ENCODE data around the gene ARHGAP26. TPM values are rescaled to one million over a fixed set of nuclear protein-coding genes. Genes with fewer than 3 reads are reported as not detected.

The ARHGAP26 gene
- total RNA-seq, 1 donor from 2014 or later = 20.1 TPM

DNA sequence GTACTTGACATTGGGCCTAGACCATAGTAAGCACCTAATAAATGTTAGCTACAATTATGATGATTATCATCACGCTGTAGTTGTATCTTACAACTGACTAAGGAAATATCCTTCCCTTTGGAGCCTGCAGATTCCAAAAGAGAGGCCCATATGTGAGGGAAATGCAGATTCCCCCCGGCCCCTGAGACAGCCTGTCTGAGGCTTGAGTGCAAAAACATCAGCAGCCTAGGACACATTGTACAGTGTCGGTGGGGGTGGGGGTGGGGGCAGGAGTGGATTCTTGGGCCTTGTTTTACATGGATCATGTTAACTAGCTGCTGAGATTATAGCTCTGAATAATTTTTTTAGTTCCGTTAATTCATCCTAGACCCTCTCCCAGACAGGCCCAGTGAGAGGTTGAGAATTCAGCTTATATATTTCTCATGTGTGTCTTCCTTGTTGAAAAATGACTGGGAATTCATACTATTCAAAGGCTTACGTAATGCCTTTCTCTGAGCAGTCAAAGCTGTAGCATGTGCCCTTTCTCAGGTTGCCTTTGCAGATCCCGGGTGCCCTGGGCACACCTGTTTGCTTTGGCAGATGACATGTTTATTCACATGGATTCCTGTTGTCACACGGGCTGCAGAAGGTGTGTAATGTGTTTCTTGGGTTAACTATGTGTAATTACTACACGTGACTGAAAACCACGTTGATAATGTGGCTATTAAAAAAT, 370.5 kb downstream of the ARHGAP26 start:
- TF ChIP-seq, protein P1, sequence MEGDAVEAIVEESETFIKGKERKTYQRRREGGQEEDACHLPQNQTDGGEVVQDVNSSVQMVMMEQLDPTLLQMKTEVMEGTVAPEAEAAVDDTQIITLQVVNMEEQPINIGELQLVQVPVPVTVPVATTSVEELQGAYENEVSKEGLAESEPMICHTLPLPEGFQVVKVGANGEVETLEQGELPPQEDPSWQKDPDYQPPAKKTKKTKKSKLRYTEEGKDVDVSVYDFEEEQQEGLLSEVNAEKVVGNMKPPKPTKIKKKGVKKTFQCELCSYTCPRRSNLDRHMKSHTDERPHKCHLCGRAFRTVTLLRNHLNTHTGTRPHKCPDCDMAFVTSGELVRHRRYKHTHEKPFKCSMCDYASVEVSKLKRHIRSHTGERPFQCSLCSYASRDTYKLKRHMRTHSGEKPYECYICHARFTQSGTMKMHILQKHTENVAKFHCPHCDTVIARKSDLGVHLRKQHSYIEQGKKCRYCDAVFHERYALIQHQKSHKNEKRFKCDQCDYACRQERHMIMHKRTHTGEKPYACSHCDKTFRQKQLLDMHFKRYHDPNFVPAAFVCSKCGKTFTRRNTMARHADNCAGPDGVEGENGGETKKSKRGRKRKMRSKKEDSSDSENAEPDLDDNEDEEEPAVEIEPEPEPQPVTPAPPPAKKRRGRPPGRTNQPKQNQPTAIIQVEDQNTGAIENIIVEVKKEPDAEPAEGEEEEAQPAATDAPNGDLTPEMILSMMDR (IDR thresholded peaks at IDR 0.05; ENCODE audit: partially characterized antibody, unreplicated experiment) = no peak
- DNase-seq = no peak
- no peaks in the 10 kb centered on the region for H3K27me3 Mint-ChIP-seq (ENCODE audit: unreplicated experiment)
- H3K4me1 Mint-ChIP-seq (ENCODE audit: low read depth, unreplicated experiment) = peaks cover 8% of the 10 kb centered on the region
- no peaks in the 10 kb centered on the region for H3K9me3 Mint-ChIP-seq (ENCODE audit: unreplicated experiment)
- no peak overlapping the region for H3K4me3 Mint-ChIP-seq (ENCODE audit: unreplicated experiment)
- no peaks in the 10 kb centered on the region for H3K36me3 Mint-ChIP-seq (ENCODE audit: unreplicated experiment)
- no peak overlapping the region for H3K27ac Mint-ChIP-seq (ENCODE audit: unreplicated experiment)

DNA sequence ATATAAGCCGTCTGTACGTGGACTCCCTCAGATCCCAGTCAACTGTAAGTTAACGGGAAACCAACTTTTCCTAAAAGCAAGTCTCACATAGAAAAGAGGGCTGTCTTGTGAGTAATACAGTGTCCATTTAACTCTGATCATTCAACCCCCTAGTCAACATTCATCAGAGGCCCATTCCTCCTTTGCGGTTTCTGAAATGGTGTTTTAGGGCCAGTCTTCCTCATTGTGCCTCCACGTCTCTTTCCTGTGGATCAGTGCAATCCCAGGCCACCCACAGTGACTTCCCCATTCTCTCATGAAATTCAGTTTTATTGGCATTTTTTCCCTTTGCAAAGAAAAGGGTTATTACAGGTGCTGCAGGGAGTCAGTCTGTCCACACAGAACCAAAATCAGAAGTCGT, 371.5 kb downstream of the ARHGAP26 start:
- Mint-ChIP-seq H3K4me3 (ENCODE audit: unreplicated experiment) (no peak overlapping the region), H3K4me1 (ENCODE audit: low read depth, unreplicated experiment) (peaks cover 3% of the 10 kb centered on the region), H3K27ac (ENCODE audit: unreplicated experiment) (no peak overlapping the region), H3K27me3 (ENCODE audit: unreplicated experiment) (no peaks in the 10 kb centered on the region), H3K36me3 (ENCODE audit: unreplicated experiment) (no peaks in the 10 kb centered on the region), H3K9me3 (ENCODE audit: unreplicated experiment) (no peaks in the 10 kb centered on the region)
- TF ChIP-seq, protein P1 (IDR thresholded peaks at IDR 0.05; ENCODE audit: partially characterized antibody, unreplicated experiment) = no peak
- no peak for DNase-seq

DNA sequence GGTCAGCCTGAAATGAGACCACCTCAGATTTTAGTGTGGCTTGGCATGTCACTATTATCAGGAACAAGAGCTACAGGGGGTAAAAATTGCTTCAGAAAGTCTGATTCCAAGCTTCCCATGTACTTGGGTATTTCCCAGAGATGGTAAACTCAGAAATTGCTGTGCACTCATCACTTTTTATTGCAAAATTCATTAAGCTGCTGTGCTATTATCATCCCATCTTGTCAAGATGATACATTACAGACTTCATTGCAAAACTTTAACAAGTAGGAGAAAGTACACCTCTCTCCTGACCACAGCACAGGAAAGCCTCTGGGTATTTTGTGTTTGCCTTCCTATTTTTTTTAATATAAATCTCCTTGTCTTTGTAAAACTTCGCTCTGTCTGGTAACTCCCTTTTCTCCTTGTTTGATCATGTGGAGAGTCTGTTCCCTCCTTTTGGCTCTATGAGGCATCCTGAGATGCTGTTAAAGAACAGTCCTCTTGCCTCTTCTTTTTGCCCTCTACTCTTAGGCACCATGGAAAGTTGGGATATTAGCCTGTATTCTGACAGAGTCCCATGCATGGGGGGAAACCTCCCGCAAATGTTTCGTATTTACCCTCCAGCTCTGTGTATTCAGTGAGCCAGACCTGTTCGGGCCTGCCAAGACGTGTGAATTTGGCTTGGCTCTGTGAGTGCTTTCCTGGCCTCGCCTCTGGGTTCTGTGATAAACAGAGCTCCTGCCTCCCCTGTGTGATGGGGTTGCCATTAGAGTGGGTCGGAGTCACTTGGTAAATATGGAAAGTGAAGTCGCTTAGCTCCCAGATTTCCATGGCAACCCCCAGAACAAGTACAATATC, 372.6 kb downstream of the ARHGAP26 start:
- DNase-seq = no peak
- H3K27ac Mint-ChIP-seq (ENCODE audit: unreplicated experiment) = no peak overlapping the region
- peaks cover 3% of the 10 kb centered on the region for H3K4me1 Mint-ChIP-seq (ENCODE audit: low read depth, unreplicated experiment)
- no peaks in the 10 kb centered on the region for H3K36me3 Mint-ChIP-seq (ENCODE audit: unreplicated experiment)
- H3K4me3 Mint-ChIP-seq (ENCODE audit: unreplicated experiment) = no peak overlapping the region
- TF ChIP-seq, protein P1 (IDR thresholded peaks at IDR 0.05; ENCODE audit: partially characterized antibody, unreplicated experiment) = no peak
- no peaks in the 10 kb centered on the region for H3K9me3 Mint-ChIP-seq (ENCODE audit: unreplicated experiment)
- no peaks in the 10 kb centered on the region for H3K27me3 Mint-ChIP-seq (ENCODE audit: unreplicated experiment)

DNA sequence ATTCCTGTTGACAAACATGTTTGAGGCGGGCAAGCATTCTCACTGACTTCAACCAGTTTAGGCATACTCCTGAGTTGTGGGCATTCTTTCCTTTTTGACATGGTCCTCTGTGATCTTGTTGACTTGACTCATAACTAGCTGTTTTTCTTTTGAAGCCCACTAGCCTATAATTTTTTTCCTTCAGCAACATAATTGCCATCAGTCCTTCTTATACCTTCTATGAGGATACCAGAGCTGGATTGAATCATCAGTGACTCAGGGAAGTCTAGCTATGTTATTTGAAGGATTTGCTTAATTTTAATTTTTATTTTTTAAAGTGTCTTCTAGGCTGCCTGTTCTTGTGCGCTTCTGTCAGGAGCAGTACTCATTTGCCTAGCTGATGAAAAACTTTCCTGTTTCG, 373.8 kb downstream of the ARHGAP26 start:
- Mint-ChIP-seq H3K4me1 (ENCODE audit: low read depth, unreplicated experiment) (peaks cover 3% of the 10 kb centered on the region), H3K4me3 (ENCODE audit: unreplicated experiment) (no peak overlapping the region), H3K36me3 (ENCODE audit: unreplicated experiment) (no peaks in the 10 kb centered on the region), H3K9me3 (ENCODE audit: unreplicated experiment) (no peaks in the 10 kb centered on the region), H3K27me3 (ENCODE audit: unreplicated experiment) (no peaks in the 10 kb centered on the region), H3K27ac (ENCODE audit: unreplicated experiment) (no peak overlapping the region)
- DNase-seq = no peak
- TF ChIP-seq, protein P1 (IDR thresholded peaks at IDR 0.05; ENCODE audit: partially characterized antibody, unreplicated experiment) = no peak

Data from glutamatergic neuron (in vitro differentiated cells).